ENCODE measurements around the gene ZNF438. TPM values are rescaled to one million over a fixed set of nuclear protein-coding genes. Genes with fewer than 3 reads are reported as not detected.

The ZNF438 gene
- total and polyA plus RNA-seq, 10 of the 15 experiments (the other 5 are each of a cell fraction or from before 2014, with no cell fraction given): 0.93 to 5.2 (median 1.9) TPM

DNA sequence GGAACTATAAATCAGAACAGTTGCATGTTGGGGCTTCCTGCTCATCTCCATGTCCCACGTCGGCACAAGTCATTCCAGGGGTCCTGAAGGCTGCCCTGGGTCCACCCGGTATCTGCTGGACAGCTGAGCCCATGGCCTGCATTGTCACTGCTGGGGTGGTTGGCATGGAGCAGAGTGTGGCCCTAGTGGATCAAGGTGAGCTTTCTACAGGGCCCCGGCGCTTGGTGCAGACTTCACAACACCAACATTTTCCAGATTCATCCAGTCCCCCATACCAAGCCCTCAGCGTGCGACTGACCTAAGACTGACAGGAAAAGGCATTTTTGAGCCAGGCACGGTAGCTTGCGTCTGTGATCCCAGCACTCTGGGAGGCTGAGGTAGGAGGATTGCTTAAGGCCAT lies 226.6 kb downstream of the ZNF438 start:
- Histone ChIP-seq H3K4me3 (no peak overlapping the region), H3K4me1 (ENCODE audit: control insufficient read depth, insufficient read depth, low read length) (no peaks in the 10 kb centered on the region), H3K4me2 (ENCODE audit: control insufficient read depth, insufficient read depth) (no peak overlapping the region), H4K20me1 (ENCODE audit: control insufficient read depth, insufficient read depth) (no peaks in the 10 kb centered on the region), H3K9ac (ENCODE audit: control insufficient read depth, insufficient read depth, low read length) (no peak overlapping the region), H3K27me3 (replicated peaks in 1 of 2; ENCODE audit: control insufficient read depth in 2 of 2, insufficient read depth in 2 of 2, low read length in 1 of 2) (no peaks in the 10 kb centered on the region), H2AFZ (ENCODE audit: control insufficient read depth, low read depth, low read length) (no peak overlapping the region), H3K9me3 (replicated peaks; ENCODE audit: control insufficient read depth, insufficient read depth, low read length) (no peaks in the 10 kb centered on the region), H3K36me3 (ENCODE audit: control insufficient read depth in 2 of 2, insufficient read depth in 2 of 2, low read length in 1 of 2) (no peaks in the 10 kb centered on the region), H3K79me2 (ENCODE audit: control insufficient read depth, insufficient read depth, low read length) (no peaks in the 10 kb centered on the region), H3K27ac (ENCODE audit: control insufficient read depth, insufficient read depth) (no peak overlapping the region)
- TF ChIP-seq HDGF (IDR thresholded peaks at IDR 0.05): no peak
- no peak for TF ChIP-seq SREBF1 (IDR thresholded peaks at IDR 0.05; ENCODE audit: low read length)
- no peak for TF ChIP-seq PAX5 (IDR thresholded peaks at IDR 0.05; ENCODE audit: borderline replicate concordance, low read depth, low read length)
- TF ChIP-seq RAD21 (IDR thresholded peaks at IDR 0.05; ENCODE audit: insufficient read depth, low read depth, low read length): no peak
- no peak for TF ChIP-seq SMC3 (IDR thresholded peaks at IDR 0.05; ENCODE audit: borderline replicate concordance, low read length)
- TF ChIP-seq TCF7 (IDR thresholded peaks at IDR 0.05; ENCODE audit: borderline replicate concordance): no peak
- TF ChIP-seq, protein P1, sequence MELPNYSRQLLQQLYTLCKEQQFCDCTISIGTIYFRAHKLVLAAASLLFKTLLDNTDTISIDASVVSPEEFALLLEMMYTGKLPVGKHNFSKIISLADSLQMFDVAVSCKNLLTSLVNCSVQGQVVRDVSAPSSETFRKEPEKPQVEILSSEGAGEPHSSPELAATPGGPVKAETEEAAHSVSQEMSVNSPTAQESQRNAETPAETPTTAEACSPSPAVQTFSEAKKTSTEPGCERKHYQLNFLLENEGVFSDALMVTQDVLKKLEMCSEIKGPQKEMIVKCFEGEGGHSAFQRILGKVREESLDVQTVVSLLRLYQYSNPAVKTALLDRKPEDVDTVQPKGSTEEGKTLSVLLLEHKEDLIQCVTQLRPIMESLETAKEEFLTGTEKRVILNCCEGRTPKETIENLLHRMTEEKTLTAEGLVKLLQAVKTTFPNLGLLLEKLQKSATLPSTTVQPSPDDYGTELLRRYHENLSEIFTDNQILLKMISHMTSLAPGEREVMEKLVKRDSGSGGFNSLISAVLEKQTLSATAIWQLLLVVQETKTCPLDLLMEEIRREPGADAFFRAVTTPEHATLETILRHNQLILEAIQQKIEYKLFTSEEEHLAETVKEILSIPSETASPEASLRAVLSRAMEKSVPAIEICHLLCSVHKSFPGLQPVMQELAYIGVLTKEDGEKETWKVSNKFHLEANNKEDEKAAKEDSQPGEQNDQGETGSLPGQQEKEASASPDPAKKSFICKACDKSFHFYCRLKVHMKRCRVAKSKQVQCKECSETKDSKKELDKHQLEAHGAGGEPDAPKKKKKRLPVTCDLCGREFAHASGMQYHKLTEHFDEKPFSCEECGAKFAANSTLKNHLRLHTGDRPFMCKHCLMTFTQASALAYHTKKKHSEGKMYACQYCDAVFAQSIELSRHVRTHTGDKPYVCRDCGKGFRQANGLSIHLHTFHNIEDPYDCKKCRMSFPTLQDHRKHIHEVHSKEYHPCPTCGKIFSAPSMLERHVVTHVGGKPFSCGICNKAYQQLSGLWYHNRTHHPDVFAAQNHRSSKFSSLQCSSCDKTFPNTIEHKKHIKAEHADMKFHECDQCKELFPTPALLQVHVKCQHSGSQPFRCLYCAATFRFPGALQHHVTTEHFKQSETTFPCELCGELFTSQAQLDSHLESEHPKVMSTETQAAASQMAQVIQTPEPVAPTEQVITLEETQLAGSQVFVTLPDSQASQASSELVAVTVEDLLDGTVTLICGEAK (IDR thresholded peaks at IDR 0.05; ENCODE audit: borderline replicate concordance): no peak
- TF ChIP-seq PKNOX1 (IDR thresholded peaks at IDR 0.05): no peak
- no peak for TF ChIP-seq NR2C2 (IDR thresholded peaks at IDR 0.05; ENCODE audit: borderline replicate concordance, control insufficient read depth, insufficient read length, low read depth)
- no peak for TF ChIP-seq RUNX3 (IDR thresholded peaks at IDR 0.05; ENCODE audit: low read length)
- no peak for TF ChIP-seq JUNB (IDR thresholded peaks at IDR 0.05)
- CTCF ChIA-PET: no interaction called here
- no TSS peak for BruUV-seq (replicated peaks)
- no peak for FAIRE-seq
- POLR2A ChIA-PET: no interaction called here
- SMC1A ChIA-PET (ENCODE audit: uncharacterized antibody, unreplicated experiment): interaction anchor here (0.9 kb wide), 1 partner anchor 379 kb away, joined by 3 read pairs; no protein-coding TSS in a partner anchor
- in situ Hi-C loops (cut with MboI): no loop called here
- no peak for ATAC-seq
- RAD21 ChIA-PET (ENCODE audit: unreplicated experiment): no interaction called here
- DNase-seq (ENCODE audit: low read depth, low spot score): no peak
- intact Hi-C loops (cut with micrococcal nuclease; ENCODE audit: unreplicated experiment): no loop called here
- 67% methylated on average over 9 of the region's 9 CpGs for WGBS (ENCODE audit: insufficient coverage, insufficient replicate concordance, low lambda C conversion rate, missing lambda C conversion rate)
